Esophagus squamous epithelium (tissue), 4 donors: ENCODE data around the gene ILRUN.
"Not testable (repeated sequence)": the region's sequence is repeated elsewhere in the genome, so short reads cannot be mapped to it uniquely, and the experiment has no call there.

Experiments
- CTCF ChIP-seq, 6 experiments: fragments of 450-650 bp in 4 of 6; fragments of 200-600 bp in 2 of 6; sonication (generic) in 2 of 6; IDR thresholded peaks; one replicate each; pipeline ENCODE4 v1.5.1; 2016 to 2019; ENCODE audit warnings: antibody characterized with exemption in 6 of 6, mild to moderate bottlenecking in 4 of 6, moderate library complexity in 4 of 6
- POLR2A ChIP-seq, 4 donors: fragments of 450-650 bp; IDR thresholded peaks; one replicate each; pipeline ENCODE4 v1.6.1; 2017; ENCODE audit warnings: antibody characterized with exemption in 4 of 4, mild to moderate bottlenecking in 4 of 4, moderate library complexity in 3 of 4

GRCh38 chr6:34744294-34744647 lies 47.7 kb upstream of the ILRUN start:
- not testable (repeated sequence) for TF ChIP-seq CTCF, POLR2A (IDR thresholded peaks at IDR 0.05)
